ENCODE data around the gene DSEL. TPM values are rescaled to one million over a fixed set of nuclear protein-coding genes. Genes with fewer than 3 reads are reported as not detected.

Gene DSEL
- total RNA-seq, 4 donors from 2014 or later: 2.9 to 6.3 (median 4.9) TPM

- 49 to 69% methylated on average over 1 of the region's 1 CpG for WGBS, 2 donors
- TF ChIP-seq CTCF (IDR thresholded peaks at IDR 0.05): no peak
- no peak for DNase-seq (ENCODE audit: low spot score in 2 of 2)
- intact Hi-C loops (cut with DNase I; ENCODE audit: low total_unique reads): no loop called here
- no peak overlapping the region for H3K4me3 ChIP-seq (ENCODE audit: low read depth, poor library complexity, severe bottlenecking)
Observed at GRCh38 chr18:67467188-67467587, 49.3 kb downstream of the DSEL start.

- intact Hi-C loops (cut with DNase I; ENCODE audit: low total_unique reads): no loop called here
- TF ChIP-seq POLR2A (IDR thresholded peaks at IDR 0.05) (no peak), CTCF (IDR thresholded peaks at IDR 0.05) (no peak)
- no peak for DNase-seq (ENCODE audit: low spot score in 2 of 2)
- no peak overlapping the region for H3K4me3 ChIP-seq (ENCODE audit: low read depth, poor library complexity, severe bottlenecking)
- 78 to 100% methylated on average over 1 of the region's 1 CpG for WGBS, 2 donors
Observed at GRCh38 chr18:67464499-67464898, 52.0 kb downstream of the DSEL start.

- intact Hi-C loops (cut with DNase I; ENCODE audit: low total_unique reads): no loop called here
- TF ChIP-seq CTCF (IDR thresholded peaks at IDR 0.05) (no peak), POLR2A (IDR thresholded peaks at IDR 0.05) (no peak)
- no peak overlapping the region for H3K4me3 ChIP-seq (ENCODE audit: low read depth, poor library complexity, severe bottlenecking)
- WGBS, 2 donors: 88 to 89% methylated on average over 2 of the region's 2 CpGs
- no peak for DNase-seq (ENCODE audit: low spot score in 2 of 2)
Observed at GRCh38 chr18:67463829-67464228, 52.7 kb downstream of the DSEL start.

- TF ChIP-seq CTCF (IDR thresholded peaks at IDR 0.05) (no peak), POLR2A (IDR thresholded peaks at IDR 0.05) (no peak)
- DNase-seq (ENCODE audit: low spot score in 2 of 2): no peak
- no peak overlapping the region for H3K4me3 ChIP-seq (ENCODE audit: low read depth, poor library complexity, severe bottlenecking)
- WGBS, 2 donors: 63 to 70% methylated on average over 3 of the region's 3 CpGs
- intact Hi-C loops (cut with DNase I; ENCODE audit: low total_unique reads): no loop called here
Observed at GRCh38 chr18:67456711-67457110, 59.8 kb downstream of the DSEL start.
